Kidney (tissue), 14 donors: Measurements from ENCODE around the gene ADGRG2. TPM values are rescaled to one million over a fixed set of nuclear protein-coding genes. Genes with fewer than 3 reads are reported as not detected.

Experiments used
- DNase-seq, 5 donors: peaks; one replicate each; pipeline ENCODE4 v3.0.0-alpha.2; 2013 to 2020
- FAIRE-seq: peaks from 2 replicates; lab custom pipeline; 2012; peaks lifted over from hg19 to GRCh38; lab: Jason Lieb, UNC
- H3K27ac ChIP-seq, 2 donors: one replicate each; pipeline ENCODE4 v1.7.0; 2013; ENCODE audit warnings: low read depth in 2 of 2, low read length in 2 of 2, inconsistent platforms in 1 of 2
- H3K27me3 ChIP-seq: one replicate; pipeline ENCODE4 v1.7.1; 2013; ENCODE audit warnings: low read length, inconsistent platforms; ENCODE audit not compliant: control insufficient read depth, insufficient read depth
- H3K36me3 ChIP-seq, 3 donors: one replicate each; pipeline versions ENCODE4 v1.7.0 to v1.7.1; 2013; ENCODE audit warnings: low read length in 3 of 3, control low read depth in 1 of 3, inconsistent platforms in 1 of 3; ENCODE audit not compliant: insufficient read depth in 3 of 3, control insufficient read depth in 2 of 3
- H3K4me1 ChIP-seq, 3 donors: one replicate each; pipeline versions ENCODE4 v1.7.0 to v1.7.1; 2013; ENCODE audit warnings: low read length in 3 of 3, inconsistent platforms in 1 of 3, low read depth in 1 of 3; ENCODE audit not compliant: control insufficient read depth in 2 of 3, insufficient read depth in 2 of 3
- H3K4me3 ChIP-seq, 3 donors: one replicate each; pipeline versions ENCODE4 v1.7.0 to v1.8.1; 2013; ENCODE audit warnings: low read length in 3 of 3, control low read depth in 1 of 3, inconsistent platforms in 1 of 3
- H3K9ac ChIP-seq, 3 donors: one replicate each; pipeline versions ENCODE4 v1.7.0 to v1.7.1; 2013; ENCODE audit warnings: low read length in 3 of 3, control low read depth in 1 of 3, inconsistent platforms in 1 of 3
- H3K9me3 ChIP-seq, 3 donors: one replicate each; pipeline versions ENCODE4 v1.7.0 to v1.7.1; 2013; ENCODE audit warnings: low read length in 3 of 3, control low read depth in 1 of 3, inconsistent platforms in 1 of 3; ENCODE audit not compliant: control insufficient read depth in 2 of 3, insufficient read depth in 1 of 3
- intact Hi-C: fragments of 100-400 bp; cut with DNase I; formaldehyde crosslinking; loops from one replicate; pipeline ENCODE4 v1.11.1; 2022
- polyA plus RNA-seq: library from polyadenylated mRNA; stranded (reverse); fragments of 350-450 nt; fragmentation: Illumina TruSeq; extraction: RNeasy Lipid Tissue Mini Kit (QIAGEN cat#74804); gene quantifications from one replicate; pipeline ENCODE4 v1.2.3, GENCODE V29; 2014; ENCODE audit warnings: low read depth, low replicate concordance; ENCODE audit not compliant: insufficient read depth
- total RNA-seq: library from RNA; stranded (reverse); fragmentation: NEBNext Ultra II Directional; extraction: Animal tissue kit (Norgen Biotek cat#: 25700); gene quantifications from one replicate; pipeline ENCODE4 v1.2.1, GENCODE V29; 2021
- TF ChIP-seq, protein P1 (sequence below): IDR thresholded peaks from 3 replicates; pipeline ENCODE4 v1.5.1; 2012; ENCODE audit warnings: mild to moderate bottlenecking, moderate library complexity, borderline replicate concordance; ENCODE audit not compliant: insufficient read depth; ENCODE audit errors: extremely low read depth
- donor health status: control.
- donor health status: control.
- donor health status: control.
- donor health status: control.
- donor health status: control.
- donor health status: DM: yes; HTN: yes; CAD: no.
- donor health status: Normal renal cell carcinoma (clear cell type).

Gene ADGRG2
- total and polyA plus RNA-seq, 2 donors from 2014 or later: 1.2 TPM; not detected in 1

DNA sequence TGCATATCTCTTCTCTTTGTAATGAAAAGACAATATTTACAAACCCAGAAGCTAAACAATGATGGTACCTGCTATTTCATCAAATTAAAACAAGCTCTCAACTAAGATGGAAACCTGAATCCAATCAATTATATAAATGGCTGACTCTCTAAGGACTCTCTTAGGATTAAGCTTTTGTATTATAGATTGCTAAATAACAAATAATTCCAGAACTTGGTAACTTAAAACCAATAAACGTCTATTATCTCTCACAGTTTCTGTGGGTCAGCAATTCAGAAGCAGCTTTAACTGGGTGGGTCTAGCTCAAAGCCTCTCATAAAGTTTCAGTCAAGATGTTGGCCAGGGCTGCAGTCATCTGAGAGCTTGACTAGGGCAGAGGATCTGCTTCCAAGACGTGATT is 150.8 kb downstream of the ADGRG2 start:
- TF ChIP-seq, protein P1, sequence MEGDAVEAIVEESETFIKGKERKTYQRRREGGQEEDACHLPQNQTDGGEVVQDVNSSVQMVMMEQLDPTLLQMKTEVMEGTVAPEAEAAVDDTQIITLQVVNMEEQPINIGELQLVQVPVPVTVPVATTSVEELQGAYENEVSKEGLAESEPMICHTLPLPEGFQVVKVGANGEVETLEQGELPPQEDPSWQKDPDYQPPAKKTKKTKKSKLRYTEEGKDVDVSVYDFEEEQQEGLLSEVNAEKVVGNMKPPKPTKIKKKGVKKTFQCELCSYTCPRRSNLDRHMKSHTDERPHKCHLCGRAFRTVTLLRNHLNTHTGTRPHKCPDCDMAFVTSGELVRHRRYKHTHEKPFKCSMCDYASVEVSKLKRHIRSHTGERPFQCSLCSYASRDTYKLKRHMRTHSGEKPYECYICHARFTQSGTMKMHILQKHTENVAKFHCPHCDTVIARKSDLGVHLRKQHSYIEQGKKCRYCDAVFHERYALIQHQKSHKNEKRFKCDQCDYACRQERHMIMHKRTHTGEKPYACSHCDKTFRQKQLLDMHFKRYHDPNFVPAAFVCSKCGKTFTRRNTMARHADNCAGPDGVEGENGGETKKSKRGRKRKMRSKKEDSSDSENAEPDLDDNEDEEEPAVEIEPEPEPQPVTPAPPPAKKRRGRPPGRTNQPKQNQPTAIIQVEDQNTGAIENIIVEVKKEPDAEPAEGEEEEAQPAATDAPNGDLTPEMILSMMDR: no peak
- Histone ChIP-seq H3K9me3 (peaks cover 0 to 2% (median 0%) of the 10 kb centered on the region in 3 donors), H3K4me1 (no peaks in the 10 kb centered on the region), H3K9ac (no peak overlapping the region), H3K4me3 (no peak overlapping the region), H3K27me3 (no peaks in the 10 kb centered on the region), H3K36me3 (no peaks in the 10 kb centered on the region), H3K27ac (no peak overlapping the region)
- intact Hi-C loops: no loop called here
- DNase-seq: no peak
- FAIRE-seq: no peak

DNA sequence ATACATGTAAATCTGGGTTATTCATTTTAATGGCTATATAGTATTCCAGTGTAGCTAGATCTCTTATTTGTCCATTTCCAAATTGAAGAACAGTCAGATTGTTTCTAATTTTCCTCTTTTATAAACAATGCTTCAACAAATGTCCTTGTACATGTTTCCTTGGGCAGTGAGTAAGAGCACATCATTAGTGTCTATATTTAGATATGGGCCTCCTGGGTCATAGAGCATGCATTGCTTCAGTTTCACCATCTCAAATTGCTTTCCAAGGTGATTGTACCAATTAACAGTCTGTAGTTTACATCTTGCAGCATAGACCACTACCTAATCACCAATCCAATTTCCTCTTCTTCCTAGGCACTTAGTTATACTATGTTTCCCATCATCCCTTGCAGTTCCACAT is 151.8 kb downstream of the ADGRG2 start:
- Histone ChIP-seq H3K4me1 (no peaks in the 10 kb centered on the region), H3K9me3 (peaks cover 0 to 2% (median 0%) of the 10 kb centered on the region in 3 donors), H3K27ac (no peak overlapping the region), H3K27me3 (no peaks in the 10 kb centered on the region), H3K36me3 (no peaks in the 10 kb centered on the region), H3K9ac (no peak overlapping the region), H3K4me3 (no peak overlapping the region)
- TF ChIP-seq, protein P1: no peak
- FAIRE-seq: no peak
- intact Hi-C loops: no loop called here
- DNase-seq: no peak

DNA sequence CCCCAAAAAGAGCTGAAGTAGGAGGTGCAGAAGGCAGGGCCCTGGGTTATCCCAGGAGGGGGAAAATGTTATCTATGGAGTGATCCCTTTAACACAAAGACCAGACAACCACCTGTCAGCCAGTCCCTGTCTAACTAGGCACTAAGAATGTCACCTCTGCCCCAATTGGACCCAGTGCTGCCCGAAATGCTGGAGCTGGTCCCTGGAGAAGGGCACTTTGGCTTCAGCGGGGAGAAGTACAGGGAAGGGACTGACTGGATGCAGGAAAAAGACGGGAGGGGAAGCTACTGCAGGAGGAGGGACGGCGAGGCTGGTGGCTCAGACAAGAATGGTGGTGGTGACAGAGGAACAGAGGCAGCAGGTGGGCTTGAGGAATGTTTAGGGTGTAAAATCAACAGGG is 155.6 kb downstream of the ADGRG2 start:
- DNase-seq (no peak), FAIRE-seq (no peak)
- H3K9me3 ChIP-seq: peaks cover 0 to 2% (median 0%) of the 10 kb centered on the region in 3 donors
- H3K4me1 ChIP-seq: no peaks in the 10 kb centered on the region
- no peak overlapping the region for H3K27ac ChIP-seq
- peaks cover 2% of the 10 kb centered on the region for H3K27me3 ChIP-seq
- intact Hi-C loops: no loop called here
- TF ChIP-seq, protein P1: no peak
- H3K4me3 ChIP-seq: no peak overlapping the region
- no peak overlapping the region for H3K9ac ChIP-seq
- H3K36me3 ChIP-seq: no peaks in the 10 kb centered on the region

DNA sequence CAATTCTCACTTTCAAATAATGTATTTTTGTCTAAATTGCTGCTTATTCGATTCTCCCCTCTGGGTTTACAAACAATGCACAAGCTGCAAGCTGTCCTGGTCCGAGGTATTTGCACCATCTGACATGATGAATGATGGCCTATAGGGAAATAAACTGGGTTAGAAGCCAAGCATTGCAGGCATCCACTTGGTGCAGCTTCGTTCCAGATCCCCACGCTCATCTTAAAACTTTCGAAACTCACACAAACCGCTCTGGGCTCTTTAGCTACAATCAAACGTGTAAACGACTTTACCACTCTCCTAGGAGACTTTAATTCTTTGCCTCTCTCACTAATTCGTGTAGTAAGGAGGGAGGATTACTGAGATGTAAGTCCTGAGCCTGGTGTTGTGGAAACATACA is 157.4 kb downstream of the ADGRG2 start:
- DNase-seq (peak in 1 of 5 donors; percentile 32), FAIRE-seq (no peak)
- no peak overlapping the region for H3K4me3 ChIP-seq
- H3K36me3 ChIP-seq: no peaks in the 10 kb centered on the region
- H3K4me1 ChIP-seq: no peaks in the 10 kb centered on the region
- intact Hi-C loops: no loop called here
- H3K27ac ChIP-seq: no peak overlapping the region
- H3K9me3 ChIP-seq: peaks cover 0 to 2% (median 0%) of the 10 kb centered on the region in 3 donors
- H3K27me3 ChIP-seq: peaks cover 2% of the 10 kb centered on the region
- no peak overlapping the region for H3K9ac ChIP-seq
- TF ChIP-seq, protein P1: no peak
